SU-DHL-6 (cell line): ENCODE data around the gene DCLK1.

Experiments
- EZH2phosphoT487 ChIP-seq: fragments of 200-600 bp; sonication (generic), shearing (Covaris generic); conservative IDR thresholded peaks from 2 replicates; pipeline ENCODE4 v1.6.1; 2018; ENCODE audit warnings: mild to moderate bottlenecking, antibody characterized with exemption, low read length, moderate library complexity, mixed read lengths
- TF ChIP-seq, protein P1 (sequence below): fragments of 200-600 bp; sonication (generic); IDR thresholded peaks from one replicate; pipeline ENCODE4 v1.5.1; 2017; ENCODE audit warnings: antibody characterized with exemption, mild to moderate bottlenecking, low read length, moderate library complexity; ENCODE audit not compliant: insufficient read depth, poor library complexity, severe bottlenecking

DNA sequence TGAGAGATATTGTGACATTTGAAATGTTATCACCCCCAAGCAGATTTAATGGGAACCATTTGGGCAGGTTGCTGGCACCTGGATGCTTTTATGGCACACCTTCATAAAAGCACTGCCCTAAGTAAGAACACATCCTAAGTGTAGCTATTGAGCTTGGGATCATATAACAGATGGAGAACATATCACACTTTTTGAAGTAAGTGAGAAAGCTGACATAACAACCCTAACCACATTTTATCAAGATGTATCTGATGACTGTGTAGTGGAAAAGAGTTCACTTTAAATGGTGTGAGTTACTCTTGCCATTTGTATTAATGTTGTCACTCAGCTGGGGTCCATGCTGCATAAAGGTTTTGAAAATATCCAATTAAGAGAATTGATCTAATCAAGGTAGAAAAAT lies 287.9 kb downstream of the DCLK1 start:
- TF ChIP-seq, protein P1, sequence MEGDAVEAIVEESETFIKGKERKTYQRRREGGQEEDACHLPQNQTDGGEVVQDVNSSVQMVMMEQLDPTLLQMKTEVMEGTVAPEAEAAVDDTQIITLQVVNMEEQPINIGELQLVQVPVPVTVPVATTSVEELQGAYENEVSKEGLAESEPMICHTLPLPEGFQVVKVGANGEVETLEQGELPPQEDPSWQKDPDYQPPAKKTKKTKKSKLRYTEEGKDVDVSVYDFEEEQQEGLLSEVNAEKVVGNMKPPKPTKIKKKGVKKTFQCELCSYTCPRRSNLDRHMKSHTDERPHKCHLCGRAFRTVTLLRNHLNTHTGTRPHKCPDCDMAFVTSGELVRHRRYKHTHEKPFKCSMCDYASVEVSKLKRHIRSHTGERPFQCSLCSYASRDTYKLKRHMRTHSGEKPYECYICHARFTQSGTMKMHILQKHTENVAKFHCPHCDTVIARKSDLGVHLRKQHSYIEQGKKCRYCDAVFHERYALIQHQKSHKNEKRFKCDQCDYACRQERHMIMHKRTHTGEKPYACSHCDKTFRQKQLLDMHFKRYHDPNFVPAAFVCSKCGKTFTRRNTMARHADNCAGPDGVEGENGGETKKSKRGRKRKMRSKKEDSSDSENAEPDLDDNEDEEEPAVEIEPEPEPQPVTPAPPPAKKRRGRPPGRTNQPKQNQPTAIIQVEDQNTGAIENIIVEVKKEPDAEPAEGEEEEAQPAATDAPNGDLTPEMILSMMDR, result no peak
- TF ChIP-seq EZH2phosphoT487, result no peak
